Small intestine (tissue), 7 donors: ENCODE results near the gene CPNE6. TPM values are rescaled to one million over a fixed set of nuclear protein-coding genes. Genes with fewer than 3 reads are reported as not detected.

Experiments used
- DNase-seq, 2 donors: peaks; one replicate each; pipeline versions ENCODE4 v3.0.0 to v3.0.0-alpha.2; 2013
- FAIRE-seq: peaks from 2 replicates; lab custom pipeline; 2012; peaks lifted over from hg19 to GRCh38; lab: Jason Lieb, UNC
- H3K27ac ChIP-seq, 3 donors: one replicate each; pipeline ENCODE4 v1.5.1; 2013; ENCODE audit warnings: low read length in 2 of 3, mild to moderate bottlenecking in 2 of 3, control low read depth in 1 of 3, inconsistent platforms in 1 of 3, low read depth in 1 of 3, moderate library complexity in 1 of 3
- H3K27me3 ChIP-seq, 3 donors: one replicate each; pipeline ENCODE4 v1.6.1; 2013; ENCODE audit warnings: low read length in 3 of 3, inconsistent platforms in 1 of 3; ENCODE audit not compliant: control insufficient read depth in 3 of 3, insufficient read depth in 3 of 3
- H3K36me3 ChIP-seq, 3 donors: one replicate each; pipeline ENCODE4 v1.6.1; 2013; ENCODE audit warnings: low read length in 3 of 3, inconsistent platforms in 1 of 3, low read depth in 1 of 3, mild to moderate bottlenecking in 1 of 3, moderate library complexity in 1 of 3; ENCODE audit not compliant: control insufficient read depth in 3 of 3, insufficient read depth in 2 of 3
- H3K4me1 ChIP-seq, 3 donors: one replicate each; pipeline ENCODE4 v1.6.1; 2013; ENCODE audit warnings: low read length in 2 of 3, inconsistent platforms in 1 of 3, low read depth in 1 of 3, mild to moderate bottlenecking in 1 of 3, moderate library complexity in 1 of 3; ENCODE audit not compliant: control insufficient read depth in 3 of 3, insufficient read depth in 2 of 3
- H3K4me3 ChIP-seq, 3 donors: one replicate each; pipeline ENCODE4 v1.5.1; 2013; ENCODE audit warnings: low read length in 3 of 3, control low read depth in 1 of 3, inconsistent platforms in 1 of 3, low read depth in 1 of 3, mild to moderate bottlenecking in 1 of 3, moderate library complexity in 1 of 3
- H3K9me3 ChIP-seq, 2 donors: one replicate each; pipeline ENCODE4 v1.6.1; 2013; ENCODE audit warnings: low read depth in 1 of 2, low read length in 1 of 2; ENCODE audit not compliant: control insufficient read depth in 2 of 2, insufficient read depth in 1 of 2
- WGBS, 3 donors: extraction: QIAGEN DNeasy Blood & Tissue Kit; methylation state at CpG; one replicate each; pipeline ENCODE4 v1.1.7; 2013; 5-methylcytosine and 5-hydroxymethylcytosine counted together
- polyA plus RNA-seq, 4 donors: library from polyadenylated mRNA; stranded (reverse) in 3 of 4; unstranded in 1 of 4; fragments of 200-250 nt in 3 of 4; fragments of 120-200 nt in 1 of 4; gene quantifications; one replicate each; pipeline versions ENCODE4 v1.2.1 to v1.2.3, GENCODE V29; 2013
- donor health status: healthy with polysubstance abuse.
- donor health status: control.
- donor health status: control.
- donor health status: Bipolar disorder and iron deficiency.
- donor health status: healthy.

The CPNE6 gene
- polyA plus RNA-seq, 4 donors, result 0.03 to 10.7 (median 4.2) TPM

- DNase-seq, result no peak
- peaks cover 0 to 71% (median 16%) of the 10 kb centered on the region in 3 donors for H3K4me1 ChIP-seq
- H3K27me3 ChIP-seq, result no peaks in the 10 kb centered on the region
- peaks cover 0 to 13% (median 0%) of the 10 kb centered on the region in 3 donors for H3K36me3 ChIP-seq
- no peaks in the 10 kb centered on the region for H3K9me3 ChIP-seq
- WGBS, 3 donors, result 67 to 79% (median 75%) methylated on average over 14 of the region's 14 CpGs
- no peak for FAIRE-seq
- H3K27ac ChIP-seq, result peak overlapping the region; percentile 65 to 93 (median 88)
- H3K4me3 ChIP-seq, result no peak overlapping the region
These were observed 9.0 kb upstream of the CPNE6 start for GRCh38 chr14:24062216-24062980.

GRCh38 chr14:24063263-24063836, 8.0 kb upstream of the CPNE6 start:
- 38 to 72% (median 68%) methylated on average over 4 of the region's 4 CpGs for WGBS, 3 donors
- Histone ChIP-seq H3K4me3 (no peak overlapping the region), H3K36me3 (peaks cover 0 to 14% (median 0%) of the 10 kb centered on the region in 3 donors), H3K4me1 (peaks cover 0 to 75% (median 16%) of the 10 kb centered on the region in 3 donors), H3K27ac (peak overlapping the region in 1 of 3 donors; percentile 93), H3K27me3 (no peaks in the 10 kb centered on the region), H3K9me3 (no peaks in the 10 kb centered on the region)
- DNase-seq (peak in 1 of 2 donors; percentile 62), FAIRE-seq (no peak)

- Histone ChIP-seq H3K9me3 (no peaks in the 10 kb centered on the region), H3K4me1 (peaks cover 0 to 66% (median 14%) of the 10 kb centered on the region in 3 donors), H3K27me3 (no peaks in the 10 kb centered on the region), H3K36me3 (peaks cover 0 to 14% (median 0%) of the 10 kb centered on the region in 3 donors), H3K4me3 (no peak overlapping the region), H3K27ac (no peak overlapping the region)
- 73 to 91% (median 84%) methylated on average over 7 of the region's 7 CpGs for WGBS, 3 donors
- FAIRE-seq (no peak), DNase-seq (no peak)
These were observed 7.1 kb upstream of the CPNE6 start for GRCh38 chr14:24064091-24064795.

GRCh38 chr14:24064856-24065255, 6.5 kb upstream of the CPNE6 start:
- Histone ChIP-seq H3K27ac (no peak overlapping the region), H3K27me3 (no peaks in the 10 kb centered on the region), H3K9me3 (no peaks in the 10 kb centered on the region), H3K4me3 (no peak overlapping the region), H3K4me1 (peaks cover 0 to 60% (median 14%) of the 10 kb centered on the region in 3 donors), H3K36me3 (peaks cover 0 to 14% (median 0%) of the 10 kb centered on the region in 3 donors)
- 81 to 90% (median 88%) methylated on average over 10 to 15 of the region's 15 CpGs for WGBS, 3 donors
- DNase-seq (no peak), FAIRE-seq (no peak)

DNA sequence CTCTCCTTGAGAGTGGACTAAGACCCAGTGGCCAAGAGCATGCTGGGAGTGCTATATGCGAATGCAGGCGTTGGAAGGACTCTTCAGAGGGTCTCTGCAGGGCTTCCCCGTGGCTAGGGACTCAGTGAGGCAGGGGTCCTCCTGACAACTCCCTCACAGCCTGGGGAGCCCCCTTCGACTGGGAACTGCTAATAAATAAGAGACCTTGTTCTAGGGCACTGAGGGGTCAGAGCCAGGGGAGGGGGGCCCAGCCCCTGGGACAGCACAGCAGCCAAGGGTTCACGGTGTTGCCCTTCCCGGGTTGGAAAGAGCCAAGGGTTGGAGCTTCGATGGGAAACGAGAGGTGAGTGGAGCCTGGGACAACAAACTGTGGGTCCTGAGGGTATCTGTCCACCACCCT, 6.0 kb upstream of the CPNE6 start:
- Histone ChIP-seq H3K27me3 (no peaks in the 10 kb centered on the region), H3K4me3 (no peak overlapping the region), H3K4me1 (peaks cover 0 to 57% (median 14%) of the 10 kb centered on the region in 3 donors), H3K9me3 (no peaks in the 10 kb centered on the region), H3K36me3 (peaks cover 0 to 14% (median 0%) of the 10 kb centered on the region in 3 donors), H3K27ac (no peak overlapping the region)
- no peak for DNase-seq
- FAIRE-seq, result no peak
- WGBS, 3 donors, result 77 to 89% (median 79%) methylated on average over 8 of the region's 8 CpGs

- no peaks in the 10 kb centered on the region for H3K9me3 ChIP-seq
- H3K4me1 ChIP-seq, result peaks cover 0 to 49% (median 12%) of the 10 kb centered on the region in 3 donors
- peaks cover 0 to 6% (median 0%) of the 10 kb centered on the region in 3 donors for H3K36me3 ChIP-seq
- 53 to 74% (median 64%) methylated on average over 8 of the region's 8 CpGs for WGBS, 3 donors
- FAIRE-seq (no peak), DNase-seq (peak; percentile 54 to 66)
- no peaks in the 10 kb centered on the region for H3K27me3 ChIP-seq
- H3K4me3 ChIP-seq, result no peak overlapping the region
- H3K27ac ChIP-seq, result peak overlapping the region in 2 of 3 donors; percentile 8 to 77
These were observed 4.7 kb upstream of the CPNE6 start for GRCh38 chr14:24066496-24067132.

DNA sequence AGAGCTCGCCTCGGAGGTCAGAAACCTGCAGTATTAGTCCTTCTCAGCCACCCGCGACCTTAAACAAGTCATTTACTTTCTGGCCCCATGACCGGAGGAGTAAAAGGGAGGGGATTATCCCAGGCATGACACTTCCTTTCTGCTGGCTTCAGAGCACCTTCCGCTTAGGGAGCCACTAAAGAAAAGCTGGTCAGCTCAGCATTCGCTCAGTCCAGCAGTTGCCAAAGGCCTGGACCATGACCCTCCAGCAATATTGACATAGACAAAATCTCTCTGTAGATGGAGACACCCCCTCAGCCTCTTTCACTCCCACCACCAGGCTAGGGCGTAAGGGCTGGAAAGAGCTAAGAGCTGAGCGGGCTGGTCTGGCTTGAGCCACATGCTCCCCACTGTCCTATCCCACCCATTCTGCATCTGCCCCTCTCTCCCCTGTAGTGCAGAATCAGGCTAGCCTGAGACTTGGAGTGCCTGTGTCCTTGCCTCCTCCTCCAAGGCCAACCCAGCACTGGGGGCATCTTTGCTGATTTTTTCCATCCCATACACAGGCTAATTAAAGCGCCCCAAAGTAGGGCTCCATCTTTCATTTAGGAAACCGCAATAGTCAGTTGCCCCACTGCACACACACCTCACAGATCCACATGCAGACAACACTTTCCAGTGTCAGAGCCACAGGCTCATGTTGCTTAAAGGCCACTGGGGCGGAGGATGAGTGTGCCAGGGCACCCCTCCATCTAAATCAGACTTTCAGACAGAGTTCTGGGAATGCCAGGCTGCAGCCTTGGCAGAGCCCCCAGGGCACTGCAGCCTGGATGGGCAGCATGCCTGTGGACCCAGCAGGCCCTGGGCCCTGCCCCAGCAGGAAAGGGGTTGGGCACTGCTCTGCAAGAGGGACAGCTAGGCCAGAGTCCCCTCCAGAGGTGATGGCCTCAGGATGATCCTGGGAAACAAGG, 4.0 kb upstream of the CPNE6 start:
- no peaks in the 10 kb centered on the region for H3K27me3 ChIP-seq
- FAIRE-seq, result no peak
- H3K4me3 ChIP-seq, result no peak overlapping the region
- H3K27ac ChIP-seq, result peak overlapping the region in 1 of 3 donors; percentile 77
- H3K36me3 ChIP-seq, result peaks cover 0 to 2% (median 0%) of the 10 kb centered on the region in 3 donors
- no peaks in the 10 kb centered on the region for H3K9me3 ChIP-seq
- 83 to 88% (median 83%) methylated on average over 12 of the region's 12 CpGs for whole genome bisulfite sequencing, 3 donors
- peak in 1 of 2 donors; percentile 56 for DNase-seq
- peaks cover 0 to 49% (median 8%) of the 10 kb centered on the region in 3 donors for H3K4me1 ChIP-seq
